Measurements from ENCODE around the gene FHDC1. TPM values are rescaled to one million over a fixed set of nuclear protein-coding genes. Genes with fewer than 3 reads are reported as not detected.
"Not testable (repeated sequence)": the region's sequence is repeated elsewhere in the genome, so short reads cannot be mapped to it uniquely, and the experiment has no call there.

The FHDC1 gene, protein sequence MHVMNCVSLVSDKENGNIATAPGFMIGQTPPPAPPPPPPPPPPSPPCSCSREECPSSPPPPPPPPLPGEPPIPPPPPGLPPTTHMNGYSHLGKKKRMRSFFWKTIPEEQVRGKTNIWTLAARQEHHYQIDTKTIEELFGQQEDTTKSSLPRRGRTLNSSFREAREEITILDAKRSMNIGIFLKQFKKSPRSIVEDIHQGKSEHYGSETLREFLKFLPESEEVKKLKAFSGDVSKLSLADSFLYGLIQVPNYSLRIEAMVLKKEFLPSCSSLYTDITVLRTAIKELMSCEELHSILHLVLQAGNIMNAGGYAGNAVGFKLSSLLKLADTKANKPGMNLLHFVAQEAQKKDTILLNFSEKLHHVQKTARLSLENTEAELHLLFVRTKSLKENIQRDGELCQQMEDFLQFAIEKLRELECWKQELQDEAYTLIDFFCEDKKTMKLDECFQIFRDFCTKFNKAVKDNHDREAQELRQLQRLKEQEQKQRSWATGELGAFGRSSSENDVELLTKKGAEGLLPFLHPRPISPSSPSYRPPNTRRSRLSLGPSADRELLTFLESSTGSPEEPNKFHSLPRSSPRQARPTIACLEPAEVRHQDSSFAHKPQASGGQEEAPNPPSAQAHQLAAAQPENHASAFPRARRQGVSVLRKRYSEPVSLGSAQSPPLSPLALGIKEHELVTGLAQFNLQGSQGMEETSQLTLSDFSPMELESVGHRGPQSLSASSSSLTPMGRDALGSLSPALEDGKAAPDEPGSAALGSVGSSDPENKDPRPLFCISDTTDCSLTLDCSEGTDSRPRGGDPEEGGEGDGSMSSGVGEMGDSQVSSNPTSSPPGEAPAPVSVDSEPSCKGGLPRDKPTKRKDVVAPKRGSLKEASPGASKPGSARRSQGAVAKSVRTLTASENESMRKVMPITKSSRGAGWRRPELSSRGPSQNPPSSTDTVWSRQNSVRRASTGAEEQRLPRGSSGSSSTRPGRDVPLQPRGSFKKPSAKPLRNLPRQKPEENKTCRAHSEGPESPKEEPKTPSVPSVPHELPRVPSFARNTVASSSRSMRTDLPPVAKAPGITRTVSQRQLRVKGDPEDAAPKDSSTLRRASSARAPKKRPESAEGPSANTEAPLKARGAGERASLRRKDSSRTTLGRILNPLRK
- 0.53 TPM for polyA plus RNA-seq (2012; ENCODE audit: insufficient read depth, insufficient read length)

DNA sequence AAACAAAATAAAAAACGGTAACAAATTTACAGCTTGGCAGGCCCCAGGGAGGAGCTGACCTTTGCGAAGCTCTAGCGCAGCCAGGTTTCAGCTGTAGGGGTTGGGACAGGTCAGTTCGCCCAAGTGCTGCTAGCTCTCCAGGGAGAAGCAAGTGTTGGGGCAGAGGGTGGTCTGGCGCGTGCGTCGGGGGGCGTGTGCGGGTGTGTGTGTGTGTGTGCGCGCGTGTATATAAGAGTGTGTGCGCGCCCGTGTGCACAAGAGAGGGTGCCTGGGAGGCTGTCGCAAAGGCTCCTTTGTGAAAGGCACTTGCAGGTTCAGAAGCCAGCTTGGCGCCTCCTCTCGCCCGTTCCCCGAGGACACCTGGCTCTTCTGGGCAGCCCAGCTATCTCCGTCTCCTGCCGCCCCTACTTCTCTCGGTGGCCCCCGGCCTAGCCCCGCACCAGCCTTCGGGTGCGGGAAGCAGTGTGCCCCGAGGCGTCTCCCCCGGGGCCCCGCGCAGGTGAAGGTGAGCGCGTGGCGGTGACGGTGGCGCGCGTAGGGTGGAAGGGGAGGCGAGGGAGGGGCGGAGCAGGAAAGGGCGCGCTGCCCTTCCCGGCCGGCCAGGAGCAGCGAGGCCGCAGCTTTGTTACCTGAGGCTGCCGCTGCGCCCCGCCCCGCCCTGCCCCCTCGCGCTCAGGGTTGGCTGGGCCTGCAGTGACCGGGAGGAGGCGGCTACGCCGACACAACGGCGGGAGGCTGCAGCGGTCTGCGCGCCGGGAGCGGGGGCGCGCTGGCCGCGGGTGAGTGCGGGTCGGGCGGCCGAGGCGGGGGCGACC is at the start of gene FHDC1:
FHDC1 (plus strand) TSS at position 693 of the 815 bp plus-strand sequence. CDS start 6,735 bp downstream, outside the sequence.
- H3K4me3 ChIP-seq (ENCODE audit: low read length), result peak within 1 kb of the TSS; percentile 44
- no peak for DNase-seq (ENCODE audit: low read depth, low spot score)

DNA sequence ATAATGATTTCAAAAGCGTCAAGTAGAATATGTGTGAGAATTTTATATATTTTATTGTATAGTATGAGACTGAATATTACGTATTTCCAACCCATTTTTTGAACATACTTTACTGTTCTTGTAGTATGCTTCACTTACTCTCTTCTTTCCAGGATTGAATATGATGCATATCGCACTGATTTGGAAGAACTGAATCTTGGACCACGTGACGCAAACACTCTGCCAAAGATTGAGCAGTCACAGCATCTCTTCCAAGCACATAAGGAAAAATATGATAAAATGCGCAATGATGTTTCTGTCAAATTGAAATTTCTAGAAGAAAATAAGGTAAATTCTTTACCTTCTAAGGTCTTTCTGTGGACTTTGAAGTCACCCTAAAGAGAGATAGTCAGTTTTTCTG is 48.1 kb upstream of the FHDC1 start:
- no peak for DNase-seq (ENCODE audit: low read depth, low spot score)

DNA sequence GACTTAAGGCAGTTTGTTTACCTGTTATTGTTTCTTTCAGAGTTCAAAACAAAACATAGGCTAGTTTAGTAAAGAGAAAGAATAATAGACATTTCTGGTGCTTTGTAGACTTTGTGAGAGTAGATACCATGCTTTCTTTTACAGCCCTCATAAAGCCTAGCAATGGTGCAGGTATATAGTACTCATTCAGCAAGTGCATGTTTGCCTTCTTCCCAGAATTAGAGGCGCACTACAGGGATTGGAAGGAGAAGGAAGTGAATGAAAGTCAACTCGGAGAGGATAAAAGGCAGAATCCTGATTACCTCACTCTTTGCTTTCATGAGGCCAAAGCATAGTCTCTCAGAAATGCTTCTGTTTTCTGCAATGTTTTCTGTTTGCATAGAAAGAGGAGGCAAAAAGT is 43.1 kb upstream of the FHDC1 start:
- no peak for DNase-seq (ENCODE audit: low read depth, low spot score)
- H3K4me3 ChIP-seq (ENCODE audit: low read length), result no peak overlapping the region

More for the DNA sequence above, 48.1 kb upstream of the FHDC1 start:
- H3K4me3 ChIP-seq (ENCODE audit: low read length), result no peak overlapping the region

DNA sequence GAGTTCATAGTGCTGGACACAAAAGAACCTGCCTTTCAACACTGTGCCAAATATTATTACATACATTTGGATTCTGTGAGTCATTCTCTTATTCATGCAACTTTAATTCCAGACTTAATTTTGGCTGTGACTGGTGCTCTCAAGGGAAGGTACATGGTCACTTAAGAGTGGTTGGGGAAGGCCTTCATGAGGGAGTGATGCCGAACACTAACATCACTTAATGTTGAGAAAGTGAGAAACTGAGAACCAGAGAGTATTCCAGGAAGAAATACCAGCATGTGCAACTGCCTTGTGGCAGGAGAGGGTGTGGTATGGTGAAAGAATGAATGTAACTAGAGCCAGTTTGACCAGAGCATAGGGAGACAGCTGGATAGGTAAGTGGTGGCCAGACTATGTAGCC is 41.5 kb upstream of the FHDC1 start:
- DNase-seq (ENCODE audit: low read depth, low spot score), result no peak

DNA sequence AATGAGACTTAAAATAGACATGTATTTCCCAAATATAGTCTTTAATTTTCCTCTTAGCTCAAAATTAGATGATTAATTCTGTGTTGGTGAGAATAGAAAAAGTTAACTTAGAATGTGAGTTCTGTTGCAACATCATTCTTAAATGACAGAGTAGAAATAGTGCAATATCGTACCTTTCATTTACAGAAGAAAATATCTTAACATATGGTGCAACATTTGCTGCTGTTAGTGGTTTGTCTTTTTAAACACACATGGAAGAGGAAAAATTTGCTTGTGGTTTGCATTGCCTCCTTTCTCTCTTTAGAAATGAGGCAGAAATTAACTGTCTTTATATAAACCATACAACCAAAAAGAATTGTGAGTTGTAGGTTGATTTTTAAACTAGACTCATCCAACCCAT is 39.3 kb upstream of the FHDC1 start:
- no peak overlapping the region for H3K4me3 ChIP-seq (ENCODE audit: low read length)
- DNase-seq (ENCODE audit: low read depth, low spot score), result peak; percentile 20

More for the DNA sequence above, 41.5 kb upstream of the FHDC1 start:
- H3K4me3 ChIP-seq (ENCODE audit: low read length), result no peak overlapping the region

DNA sequence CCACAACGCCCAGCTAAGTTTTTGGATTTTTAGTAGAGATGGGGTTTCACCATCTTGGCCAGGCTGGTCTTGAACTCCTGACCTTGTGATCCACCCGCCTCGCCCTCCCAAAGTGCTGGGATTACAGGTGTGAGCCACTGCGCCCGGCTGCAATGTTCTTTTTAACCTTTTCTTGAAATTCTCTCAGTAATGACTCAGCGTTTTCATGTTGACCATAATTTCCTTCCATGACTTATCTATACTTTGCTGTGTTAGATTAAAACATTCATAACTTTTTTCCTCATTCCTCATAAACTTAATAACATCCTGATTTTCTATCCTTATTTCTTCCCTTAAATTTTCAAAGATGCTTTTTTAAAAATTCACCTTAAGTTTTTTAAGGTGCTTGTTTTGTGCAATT is 38.0 kb upstream of the FHDC1 start:
- H3K4me3 ChIP-seq (ENCODE audit: low read length); DNase-seq (ENCODE audit: low read depth, low spot score): not testable (repeated sequence)

DNA sequence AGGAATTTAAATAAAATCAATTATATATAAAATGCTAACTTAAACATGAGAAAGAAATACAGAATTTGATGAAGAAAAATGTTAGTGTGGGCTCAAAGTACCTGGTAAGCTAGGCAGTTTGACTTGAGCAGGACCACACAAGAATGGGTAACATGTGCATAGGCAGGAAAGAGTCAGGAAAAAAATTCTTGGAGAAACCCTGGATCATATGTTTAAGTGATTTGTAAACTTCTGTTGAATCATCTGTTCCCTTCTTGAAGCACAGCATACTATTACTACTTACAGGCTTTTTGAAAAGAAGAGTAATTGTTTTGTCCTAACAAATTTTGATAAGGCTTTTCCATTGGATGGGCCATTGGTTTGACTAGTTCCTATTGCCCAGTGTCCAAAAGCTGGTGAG is 37.5 kb upstream of the FHDC1 start:
- DNase-seq (ENCODE audit: low read depth, low spot score), result no peak

DNA sequence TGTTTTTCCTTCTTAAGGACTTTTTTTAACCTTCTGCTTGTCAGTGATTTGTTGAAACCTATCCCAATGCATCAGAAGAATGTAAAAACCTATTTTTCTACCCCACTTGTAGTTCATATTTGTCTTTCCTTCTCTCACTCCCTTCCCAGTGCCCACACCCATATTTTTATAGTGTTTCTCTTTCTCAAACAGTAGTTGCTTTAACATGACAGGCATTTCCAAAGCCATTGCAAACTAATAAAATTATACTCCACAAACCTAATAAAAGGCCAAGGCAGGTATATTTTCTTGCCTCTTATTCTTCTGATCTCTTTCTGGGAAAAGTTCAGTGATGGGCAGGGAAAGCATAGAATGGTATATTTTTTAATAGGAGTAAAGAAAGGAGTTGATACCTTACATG is 35.7 kb upstream of the FHDC1 start:
- no peak overlapping the region for H3K4me3 ChIP-seq (ENCODE audit: low read length)
- no peak for DNase-seq (ENCODE audit: low read depth, low spot score)

More for the DNA sequence above, 37.5 kb upstream of the FHDC1 start:
- H3K4me3 ChIP-seq (ENCODE audit: low read length), result no peak overlapping the region

DNA sequence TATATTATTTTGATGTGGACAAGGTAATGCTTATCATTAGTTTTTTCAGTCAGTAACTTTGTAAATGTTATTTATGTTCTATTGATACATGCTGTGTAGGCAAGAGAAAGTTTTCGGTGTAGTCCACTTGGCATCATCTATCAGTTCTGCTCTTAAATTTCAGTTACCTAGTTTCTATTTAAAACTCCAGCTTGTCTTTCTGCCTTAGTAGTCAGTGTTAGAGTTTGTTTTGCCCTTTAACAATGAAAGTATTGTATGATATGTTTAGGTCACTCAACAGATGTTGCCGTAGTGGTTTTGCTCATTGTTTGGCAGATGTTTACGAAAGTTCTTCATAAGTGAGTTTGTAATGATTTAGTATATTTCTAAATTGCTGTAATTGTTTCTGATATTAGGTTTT is 34.9 kb upstream of the FHDC1 start:
- DNase-seq (ENCODE audit: low read depth, low spot score), result no peak
- H3K4me3 ChIP-seq (ENCODE audit: low read length), result no peak overlapping the region

DNA sequence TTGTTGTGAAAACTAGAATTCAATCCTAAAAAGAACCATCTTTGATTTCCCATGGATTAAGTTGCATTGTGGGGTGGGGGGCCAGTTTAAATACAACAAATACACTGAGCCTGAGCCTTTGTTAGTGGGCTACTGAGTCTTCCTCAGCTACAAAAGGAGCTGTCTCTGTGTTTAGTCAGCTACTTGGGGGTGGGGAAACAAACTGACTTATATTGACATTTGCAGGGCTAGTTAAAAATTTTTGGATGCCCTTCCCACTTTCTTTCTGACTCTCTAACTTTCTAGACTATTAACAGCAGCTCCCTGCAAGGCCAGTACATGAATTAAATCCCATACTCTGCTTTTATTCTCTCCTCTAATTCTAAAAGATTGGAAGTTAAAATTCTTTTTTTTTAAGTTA is 32.5 kb upstream of the FHDC1 start:
- no peak for DNase-seq (ENCODE audit: low read depth, low spot score)
- no peak overlapping the region for H3K4me3 ChIP-seq (ENCODE audit: low read length)

DNA sequence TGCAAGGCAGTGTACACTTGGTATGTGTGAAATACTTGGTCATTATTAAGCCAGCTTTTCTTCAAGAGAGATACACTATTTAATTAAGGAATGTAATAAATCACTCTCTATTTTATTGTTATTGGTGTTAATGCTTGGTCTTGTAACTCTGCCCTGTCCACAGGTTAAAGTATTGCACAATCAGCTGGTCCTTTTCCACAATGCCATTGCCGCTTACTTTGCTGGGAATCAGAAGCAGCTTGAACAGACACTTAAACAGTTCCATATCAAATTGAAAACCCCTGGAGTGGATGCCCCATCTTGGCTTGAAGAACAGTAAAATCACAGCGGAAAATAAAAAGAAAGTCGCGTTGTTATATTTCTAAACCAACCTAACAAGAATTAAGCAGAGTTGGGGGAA is 26.2 kb upstream of the FHDC1 start:
- no peak overlapping the region for H3K4me3 ChIP-seq (ENCODE audit: low read length)
- DNase-seq (ENCODE audit: low read depth, low spot score), result no peak

DNA sequence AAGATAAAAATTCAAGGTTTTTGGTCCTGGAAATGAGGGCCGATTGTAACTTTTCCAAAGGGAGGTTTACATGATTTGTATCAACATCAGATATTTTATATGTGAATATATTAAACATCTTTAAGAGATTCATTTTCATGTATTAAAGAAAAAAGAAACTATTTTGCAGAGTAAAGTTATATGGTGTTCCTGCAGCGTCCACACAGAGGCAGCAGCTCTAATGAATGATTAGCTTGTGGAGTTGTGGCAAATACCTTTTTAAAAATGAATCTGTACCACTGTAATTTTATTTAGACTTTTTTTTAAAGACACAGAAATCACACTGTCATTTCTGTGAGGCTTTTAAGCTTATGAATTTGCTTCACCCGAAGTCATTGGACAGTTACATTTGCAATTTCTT is 25.6 kb upstream of the FHDC1 start:
- DNase-seq (ENCODE audit: low read depth, low spot score), result no peak
- no peak overlapping the region for H3K4me3 ChIP-seq (ENCODE audit: low read length)

DNA sequence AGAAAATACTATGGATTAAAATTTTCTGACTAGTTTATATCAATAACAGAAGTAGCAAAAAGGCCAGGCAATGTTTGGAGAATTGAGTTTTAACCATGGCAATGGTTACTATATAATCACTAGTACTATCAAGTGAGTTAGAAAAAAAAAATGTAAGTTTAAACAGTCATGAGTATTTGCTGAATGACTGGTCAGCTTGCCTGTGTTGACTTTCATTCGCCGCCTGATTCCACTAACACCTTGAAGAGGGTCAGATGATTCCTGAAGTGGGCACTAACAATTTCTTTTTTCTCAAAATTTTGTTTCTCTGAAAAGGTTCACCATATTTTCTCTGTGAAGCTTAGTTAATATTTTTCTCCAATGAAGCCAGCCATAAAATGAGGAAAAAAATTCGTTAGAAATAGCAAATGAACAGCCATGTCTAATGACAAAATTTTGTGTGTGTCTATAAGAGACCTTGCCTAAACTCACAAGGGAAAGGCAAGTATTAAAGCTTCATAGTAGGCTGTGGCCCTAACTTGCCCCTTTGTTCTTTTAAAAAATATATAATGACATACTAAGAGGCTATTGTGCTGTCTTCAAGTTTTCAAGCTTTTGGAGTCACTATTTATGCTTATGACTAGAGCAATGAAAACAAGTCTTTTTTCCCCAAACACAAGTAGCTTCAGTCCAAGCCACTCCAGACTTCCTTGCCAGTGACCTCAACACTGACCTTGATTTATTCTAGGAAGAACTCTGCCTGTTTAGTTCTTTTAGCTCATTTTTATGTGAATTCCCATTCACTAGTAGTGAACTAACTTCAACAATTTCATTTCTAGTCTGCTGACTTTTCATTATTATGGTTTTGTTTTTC is 18.4 kb upstream of the FHDC1 start:
- DNase-seq (ENCODE audit: low read depth, low spot score), result no peak
- H3K4me3 ChIP-seq (ENCODE audit: low read length), result no peak overlapping the region

DNA sequence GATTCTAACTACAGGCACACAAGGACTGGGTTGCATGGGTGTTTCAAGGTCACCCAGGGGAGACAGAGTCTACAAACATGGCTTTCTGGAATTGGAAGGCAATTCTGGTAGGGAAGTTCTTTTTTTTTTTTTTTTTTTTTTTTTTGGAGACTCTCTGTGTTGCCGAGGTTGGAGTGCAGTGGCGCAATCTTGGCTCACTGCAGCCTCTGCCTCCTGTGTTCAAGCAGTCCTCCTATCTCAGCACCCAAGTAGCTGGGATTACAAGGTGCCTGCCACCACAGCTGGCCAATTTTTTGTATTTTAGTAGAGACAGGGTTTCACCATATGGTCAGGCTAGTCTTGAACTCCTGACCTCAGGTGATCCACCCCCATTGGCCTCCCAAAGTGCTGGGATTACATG is 16.3 kb upstream of the FHDC1 start:
- H3K4me3 ChIP-seq (ENCODE audit: low read length), result no peak overlapping the region
- no peak for DNase-seq (ENCODE audit: low read depth, low spot score)

DNA sequence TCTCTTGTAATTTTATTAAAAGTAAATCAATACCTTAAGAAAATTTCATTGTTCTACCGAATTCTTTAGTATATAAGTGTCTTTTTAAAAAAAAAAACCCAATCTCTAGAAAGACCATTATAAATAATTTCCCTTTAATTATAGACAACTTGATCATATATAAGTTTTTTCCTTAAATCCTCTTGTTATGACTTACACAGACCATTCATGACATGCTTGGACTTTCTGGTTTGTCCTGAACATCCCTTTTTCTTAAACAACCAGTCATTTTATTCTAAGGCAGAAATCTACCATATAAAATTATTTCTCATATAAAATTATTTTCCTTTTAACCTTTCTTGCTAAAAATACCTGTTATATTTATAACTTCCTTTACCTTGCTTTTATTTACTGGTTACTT is 15.4 kb upstream of the FHDC1 start:
- no peak overlapping the region for H3K4me3 ChIP-seq (ENCODE audit: low read length)
- DNase-seq (ENCODE audit: low read depth, low spot score), result peak; percentile 27

DNA sequence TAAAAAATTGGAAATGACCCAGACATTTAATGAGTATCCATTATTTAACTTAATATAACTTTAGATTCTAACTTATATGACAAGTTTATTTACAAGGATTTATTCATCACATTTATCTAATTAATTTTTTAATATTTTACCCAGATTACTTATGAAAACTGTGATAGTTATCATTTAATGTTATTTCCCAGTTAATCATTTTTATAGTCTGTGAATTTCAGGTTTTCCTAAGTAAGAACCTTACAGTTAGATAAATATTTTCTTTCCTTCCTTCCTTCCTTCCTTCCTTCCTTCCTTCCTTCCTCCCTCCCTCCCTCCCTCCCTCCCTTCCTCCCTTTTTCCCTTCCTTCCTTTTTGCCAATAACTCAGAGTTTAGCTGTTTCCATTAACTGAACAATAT is 14.8 kb upstream of the FHDC1 start:
- no peak overlapping the region for H3K4me3 ChIP-seq (ENCODE audit: low read length)
- no peak for DNase-seq (ENCODE audit: low read depth, low spot score)

DNA sequence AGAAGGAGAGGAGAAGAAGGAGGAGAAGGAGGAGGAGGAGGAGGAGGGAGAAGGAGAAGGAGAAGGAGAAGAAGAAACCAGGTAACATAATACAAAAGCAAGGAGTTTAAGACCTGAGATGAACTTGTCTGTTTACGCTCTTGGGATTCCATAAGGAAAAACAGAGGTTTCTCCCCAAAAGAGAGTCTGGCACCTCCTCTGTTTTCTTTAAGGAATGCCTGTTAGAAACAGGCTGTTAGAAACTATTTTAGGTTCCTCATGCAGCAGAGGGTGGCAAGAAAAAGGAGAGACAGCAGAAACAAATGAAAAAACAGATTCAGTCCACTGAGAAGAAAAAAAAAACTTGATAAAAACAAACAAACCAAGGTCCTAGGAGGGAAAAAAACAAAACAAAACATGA is 10.3 kb upstream of the FHDC1 start:
- DNase-seq (ENCODE audit: low read depth, low spot score), result no peak
- H3K4me3 ChIP-seq (ENCODE audit: low read length), result no peak overlapping the region

DNA sequence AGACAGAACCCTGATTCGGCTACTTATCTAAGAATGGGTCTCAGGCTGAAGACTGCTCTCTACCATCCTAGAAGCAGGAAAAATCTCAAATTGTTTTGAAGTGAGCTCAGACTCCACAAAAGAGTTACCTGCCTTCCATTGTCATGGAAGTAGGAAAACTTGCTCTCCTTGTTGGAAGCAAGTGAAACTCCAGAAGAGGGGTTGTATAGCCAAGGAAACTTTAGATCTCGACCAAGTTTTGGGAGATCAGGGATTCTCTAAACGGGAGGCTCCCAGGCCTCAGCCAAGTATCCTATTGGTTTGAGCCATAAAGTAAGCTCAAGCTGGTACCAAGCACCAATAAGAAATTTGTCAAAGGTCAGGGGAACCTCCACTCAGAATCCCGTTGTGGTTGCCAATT is 9.2 kb upstream of the FHDC1 start:
- no peak overlapping the region for H3K4me3 ChIP-seq (ENCODE audit: low read length)
- DNase-seq (ENCODE audit: low read depth, low spot score), result no peak
